K562 (cell line): ENCODE measurements around the gene DNASE1L3.

ENCODE experiments used
- CBFB ChIP-seq: sonication (generic); formaldehyde crosslinking; IDR thresholded peaks from 2 replicates; pipeline ENCODE4 v1.4.0; 2020; ENCODE audit warnings: mild to moderate bottlenecking, missing genetic modification reagents
- CEBPB ChIP-seq: fragments of 450-650 bp; IDR thresholded peaks from 2 replicates; pipeline ENCODE4 v1.6.1; 2016; ENCODE audit warnings: missing genetic modification characterization, missing compliant biosample characterization
- ELF4 ChIP-seq: fragments of 450-650 bp; formaldehyde crosslinking; IDR thresholded peaks from 2 replicates; pipeline ENCODE4 v1.4.0; 2022; ENCODE audit warnings: missing genetic modification characterization
- FOXJ3 ChIP-seq: sonication (generic); formaldehyde crosslinking; IDR thresholded peaks from 2 replicates; pipeline ENCODE4 v1.4.0; 2020; ENCODE audit warnings: mild to moderate bottlenecking, missing genetic modification reagents
- HCFC1 ChIP-seq: IDR thresholded peaks from 2 replicates; pipeline ENCODE4 v1.6.1; 2012; ENCODE audit warnings: low read depth, low read length, improper control_type of control experiment
- PHF20 ChIP-seq: fragments of 450-650 bp; IDR thresholded peaks from 2 replicates; pipeline ENCODE4 v1.6.1; 2018; ENCODE audit not compliant: partially characterized antibody
- RAD21 ChIP-seq, 2 experiments: fragments of 250-450 bp in 1 of 2; fragments of 450-650 bp in 1 of 2; sonication (Bioruptor Pico) in 1 of 2; formaldehyde crosslinking in 1 of 2; IDR thresholded peaks in 1 of 2; conservative IDR thresholded peaks in 1 of 2; 2 replicates each; pipeline versions ENCODE4 v1.4.0 to v1.8.0; 2020 to 2022; ENCODE audit warnings: mild to moderate bottlenecking in 2 of 2, moderate library complexity in 1 of 2
- SMAD3 ChIP-seq: fragments of 450-650 bp; formaldehyde crosslinking; conservative IDR thresholded peaks from 2 replicates; pipeline ENCODE4 v1.4.0; 2020; ENCODE audit warnings: mild to moderate bottlenecking
- TF ChIP-seq, protein P1 (sequence below): fragments of 450-650 bp; IDR thresholded peaks from 2 replicates; pipeline ENCODE4 v1.6.1; 2018; ENCODE audit not compliant: partially characterized antibody
- TF ChIP-seq, protein P2 (sequence below): conservative IDR thresholded peaks from 2 replicates; pipeline ENCODE4 v1.6.1; 2011; ENCODE audit warnings: low read depth, mild to moderate bottlenecking, low read length; ENCODE audit not compliant: control insufficient read depth
- TF ChIP-seq, protein P3 (sequence below), 2 experiments: fragments of 450-650 bp; formaldehyde crosslinking in 1 of 2; IDR thresholded peaks; 2 replicates each; pipeline versions ENCODE4 v1.4.0 to v1.6.1; 2014 to 2020; ENCODE audit warnings: mild to moderate bottlenecking in 2 of 2, borderline replicate concordance in 1 of 2, low read depth in 1 of 2
- TF ChIP-seq, protein P4 (sequence below): sonication (generic); formaldehyde crosslinking; IDR thresholded peaks from 2 replicates; pipeline ENCODE4 v1.5.0; 2020; ENCODE audit warnings: missing genetic modification reagents
- TF ChIP-seq, protein P5 (sequence below): fragments of 200-400 bp; formaldehyde crosslinking; IDR thresholded peaks from 2 replicates; pipeline ENCODE4 v1.6.1; 2017; ENCODE audit warnings: mild to moderate bottlenecking, low read depth, low read length, moderate library complexity

DNA sequence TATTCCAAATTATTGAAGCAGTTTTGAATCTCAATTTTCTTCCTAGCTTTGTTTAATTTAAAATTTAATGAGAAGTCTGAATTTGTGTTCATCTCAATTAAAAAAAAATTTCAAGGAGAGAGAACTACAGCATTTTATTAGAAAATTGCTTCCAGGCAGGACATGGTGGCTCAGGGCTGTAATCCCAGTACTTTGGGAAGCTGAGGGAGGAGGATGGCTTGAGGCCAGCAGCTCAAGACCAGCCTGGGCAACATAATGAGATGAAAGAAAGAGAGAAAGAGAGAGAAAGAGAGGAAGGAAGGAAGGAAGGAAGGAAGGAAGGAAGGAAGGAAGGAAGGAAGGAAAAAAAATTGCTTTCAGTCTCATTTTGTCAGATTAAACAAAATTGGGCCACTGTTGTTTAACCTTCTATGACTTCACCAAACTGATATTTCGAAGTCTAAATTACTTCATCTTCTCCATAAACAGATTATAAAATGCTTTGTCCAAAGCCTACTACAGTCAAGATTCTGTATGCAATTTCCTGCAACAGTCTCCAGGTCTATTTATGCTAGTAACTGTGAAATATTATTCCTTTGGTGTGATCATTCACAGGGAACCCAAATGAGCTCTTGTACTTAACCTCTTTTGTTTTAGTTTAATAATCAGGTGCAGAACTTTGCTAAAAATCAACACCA lies 20.2 kb upstream of the DNASE1L3 start:
- TF ChIP-seq FOXJ3 (CRISPR knock-in tag) (no peak), SMAD3 (CRISPR knock-in tag) (no peak), RAD21 (CRISPR knock-in tag; conservative IDR thresholded peaks at IDR 0.05 in 1 of 2, IDR thresholded peaks at IDR 0.05 in 1 of 2) (no peak), ELF4 (CRISPR knock-in tag) (no peak), CBFB (CRISPR knock-in tag) (no peak), PHF20 (no peak), HCFC1 (no peak), CEBPB (no peak)
- TF ChIP-seq, protein P1, sequence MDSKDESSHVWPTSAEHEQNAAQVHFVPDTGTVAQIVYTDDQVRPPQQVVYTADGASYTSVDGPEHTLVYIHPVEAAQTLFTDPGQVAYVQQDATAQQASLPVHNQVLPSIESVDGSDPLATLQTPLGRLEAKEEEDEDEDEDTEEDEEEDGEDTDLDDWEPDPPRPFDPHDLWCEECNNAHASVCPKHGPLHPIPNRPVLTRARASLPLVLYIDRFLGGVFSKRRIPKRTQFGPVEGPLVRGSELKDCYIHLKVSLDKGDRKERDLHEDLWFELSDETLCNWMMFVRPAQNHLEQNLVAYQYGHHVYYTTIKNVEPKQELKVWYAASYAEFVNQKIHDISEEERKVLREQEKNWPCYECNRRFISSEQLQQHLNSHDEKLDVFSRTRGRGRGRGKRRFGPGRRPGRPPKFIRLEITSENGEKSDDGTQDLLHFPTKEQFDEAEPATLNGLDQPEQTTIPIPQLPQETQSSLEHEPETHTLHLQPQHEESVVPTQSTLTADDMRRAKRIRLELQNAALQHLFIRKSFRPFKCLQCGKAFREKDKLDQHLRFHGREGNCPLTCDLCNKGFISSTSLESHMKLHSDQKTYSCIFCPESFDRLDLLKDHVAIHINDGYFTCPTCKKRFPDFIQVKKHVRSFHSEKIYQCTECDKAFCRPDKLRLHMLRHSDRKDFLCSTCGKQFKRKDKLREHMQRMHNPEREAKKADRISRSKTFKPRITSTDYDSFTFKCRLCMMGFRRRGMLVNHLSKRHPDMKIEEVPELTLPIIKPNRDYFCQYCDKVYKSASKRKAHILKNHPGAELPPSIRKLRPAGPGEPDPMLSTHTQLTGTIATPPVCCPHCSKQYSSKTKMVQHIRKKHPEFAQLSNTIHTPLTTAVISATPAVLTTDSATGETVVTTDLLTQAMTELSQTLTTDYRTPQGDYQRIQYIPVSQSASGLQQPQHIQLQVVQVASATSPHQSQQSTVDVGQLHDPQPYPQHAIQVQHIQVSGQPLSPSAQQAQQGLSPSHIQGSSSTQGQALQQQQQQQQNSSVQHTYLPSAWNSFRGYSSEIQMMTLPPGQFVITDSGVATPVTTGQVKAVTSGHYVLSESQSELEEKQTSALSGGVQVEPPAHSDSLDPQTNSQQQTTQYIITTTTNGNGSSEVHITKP = no peak
- TF ChIP-seq, protein P2, sequence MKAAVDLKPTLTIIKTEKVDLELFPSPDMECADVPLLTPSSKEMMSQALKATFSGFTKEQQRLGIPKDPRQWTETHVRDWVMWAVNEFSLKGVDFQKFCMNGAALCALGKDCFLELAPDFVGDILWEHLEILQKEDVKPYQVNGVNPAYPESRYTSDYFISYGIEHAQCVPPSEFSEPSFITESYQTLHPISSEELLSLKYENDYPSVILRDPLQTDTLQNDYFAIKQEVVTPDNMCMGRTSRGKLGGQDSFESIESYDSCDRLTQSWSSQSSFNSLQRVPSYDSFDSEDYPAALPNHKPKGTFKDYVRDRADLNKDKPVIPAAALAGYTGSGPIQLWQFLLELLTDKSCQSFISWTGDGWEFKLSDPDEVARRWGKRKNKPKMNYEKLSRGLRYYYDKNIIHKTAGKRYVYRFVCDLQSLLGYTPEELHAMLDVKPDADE = no peak
- TF ChIP-seq, protein P3, sequence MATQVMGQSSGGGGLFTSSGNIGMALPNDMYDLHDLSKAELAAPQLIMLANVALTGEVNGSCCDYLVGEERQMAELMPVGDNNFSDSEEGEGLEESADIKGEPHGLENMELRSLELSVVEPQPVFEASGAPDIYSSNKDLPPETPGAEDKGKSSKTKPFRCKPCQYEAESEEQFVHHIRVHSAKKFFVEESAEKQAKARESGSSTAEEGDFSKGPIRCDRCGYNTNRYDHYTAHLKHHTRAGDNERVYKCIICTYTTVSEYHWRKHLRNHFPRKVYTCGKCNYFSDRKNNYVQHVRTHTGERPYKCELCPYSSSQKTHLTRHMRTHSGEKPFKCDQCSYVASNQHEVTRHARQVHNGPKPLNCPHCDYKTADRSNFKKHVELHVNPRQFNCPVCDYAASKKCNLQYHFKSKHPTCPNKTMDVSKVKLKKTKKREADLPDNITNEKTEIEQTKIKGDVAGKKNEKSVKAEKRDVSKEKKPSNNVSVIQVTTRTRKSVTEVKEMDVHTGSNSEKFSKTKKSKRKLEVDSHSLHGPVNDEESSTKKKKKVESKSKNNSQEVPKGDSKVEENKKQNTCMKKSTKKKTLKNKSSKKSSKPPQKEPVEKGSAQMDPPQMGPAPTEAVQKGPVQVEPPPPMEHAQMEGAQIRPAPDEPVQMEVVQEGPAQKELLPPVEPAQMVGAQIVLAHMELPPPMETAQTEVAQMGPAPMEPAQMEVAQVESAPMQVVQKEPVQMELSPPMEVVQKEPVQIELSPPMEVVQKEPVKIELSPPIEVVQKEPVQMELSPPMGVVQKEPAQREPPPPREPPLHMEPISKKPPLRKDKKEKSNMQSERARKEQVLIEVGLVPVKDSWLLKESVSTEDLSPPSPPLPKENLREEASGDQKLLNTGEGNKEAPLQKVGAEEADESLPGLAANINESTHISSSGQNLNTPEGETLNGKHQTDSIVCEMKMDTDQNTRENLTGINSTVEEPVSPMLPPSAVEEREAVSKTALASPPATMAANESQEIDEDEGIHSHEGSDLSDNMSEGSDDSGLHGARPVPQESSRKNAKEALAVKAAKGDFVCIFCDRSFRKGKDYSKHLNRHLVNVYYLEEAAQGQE (IDR thresholded peaks at IDR 0.05; ENCODE audit: borderline replicate concordance) = no peak
- TF ChIP-seq, protein P3 (CRISPR knock-in tag; IDR thresholded peaks at IDR 0.05; ENCODE audit: low read depth) = no peak
- TF ChIP-seq, protein P4, sequence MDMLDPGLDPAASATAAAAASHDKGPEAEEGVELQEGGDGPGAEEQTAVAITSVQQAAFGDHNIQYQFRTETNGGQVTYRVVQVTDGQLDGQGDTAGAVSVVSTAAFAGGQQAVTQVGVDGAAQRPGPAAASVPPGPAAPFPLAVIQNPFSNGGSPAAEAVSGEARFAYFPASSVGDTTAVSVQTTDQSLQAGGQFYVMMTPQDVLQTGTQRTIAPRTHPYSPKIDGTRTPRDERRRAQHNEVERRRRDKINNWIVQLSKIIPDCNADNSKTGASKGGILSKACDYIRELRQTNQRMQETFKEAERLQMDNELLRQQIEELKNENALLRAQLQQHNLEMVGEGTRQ (CRISPR knock-in tag) = no peak
- TF ChIP-seq, protein P5, sequence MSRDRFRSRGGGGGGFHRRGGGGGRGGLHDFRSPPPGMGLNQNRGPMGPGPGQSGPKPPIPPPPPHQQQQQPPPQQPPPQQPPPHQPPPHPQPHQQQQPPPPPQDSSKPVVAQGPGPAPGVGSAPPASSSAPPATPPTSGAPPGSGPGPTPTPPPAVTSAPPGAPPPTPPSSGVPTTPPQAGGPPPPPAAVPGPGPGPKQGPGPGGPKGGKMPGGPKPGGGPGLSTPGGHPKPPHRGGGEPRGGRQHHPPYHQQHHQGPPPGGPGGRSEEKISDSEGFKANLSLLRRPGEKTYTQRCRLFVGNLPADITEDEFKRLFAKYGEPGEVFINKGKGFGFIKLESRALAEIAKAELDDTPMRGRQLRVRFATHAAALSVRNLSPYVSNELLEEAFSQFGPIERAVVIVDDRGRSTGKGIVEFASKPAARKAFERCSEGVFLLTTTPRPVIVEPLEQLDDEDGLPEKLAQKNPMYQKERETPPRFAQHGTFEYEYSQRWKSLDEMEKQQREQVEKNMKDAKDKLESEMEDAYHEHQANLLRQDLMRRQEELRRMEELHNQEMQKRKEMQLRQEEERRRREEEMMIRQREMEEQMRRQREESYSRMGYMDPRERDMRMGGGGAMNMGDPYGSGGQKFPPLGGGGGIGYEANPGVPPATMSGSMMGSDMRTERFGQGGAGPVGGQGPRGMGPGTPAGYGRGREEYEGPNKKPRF = no peak
